Measurements from ENCODE around the gene ZBED4.

The ZBED4 gene

DNA sequence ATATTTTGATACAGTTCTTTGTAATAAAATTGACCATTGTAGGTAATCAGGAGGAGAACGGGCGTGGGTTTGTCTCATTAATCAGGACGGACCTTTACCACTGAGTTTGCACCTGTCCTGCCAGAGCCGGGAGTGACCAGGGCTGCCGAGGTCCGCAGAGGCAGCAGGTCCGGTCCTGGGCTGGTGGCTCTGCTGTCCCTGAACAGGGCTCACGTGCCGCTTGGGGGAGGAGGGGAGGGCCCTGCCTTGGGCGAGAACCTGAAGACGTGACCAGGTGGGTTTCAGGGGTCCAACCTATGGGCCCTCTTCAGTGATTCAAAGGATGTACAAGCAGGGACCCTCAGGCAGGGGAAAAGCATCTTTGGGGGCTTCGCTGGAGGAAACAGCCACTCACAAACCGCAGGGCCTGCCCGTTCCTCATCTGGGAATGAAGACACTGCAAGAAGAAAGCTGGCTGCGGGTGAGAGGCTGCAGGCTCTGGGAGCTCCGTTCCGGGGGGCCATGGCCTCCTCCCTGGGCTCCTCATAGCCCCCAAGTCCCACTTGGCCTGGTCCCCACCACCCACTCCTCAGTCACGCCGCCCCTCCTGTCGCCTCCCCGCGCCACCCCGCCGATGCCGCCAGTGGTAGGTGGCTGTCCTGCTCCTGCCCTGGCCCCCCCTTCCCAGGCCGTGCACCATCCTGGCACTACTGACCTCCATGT is 74.0 kb downstream of the ZBED4 start:
- TF ChIP-seq, protein P1, sequence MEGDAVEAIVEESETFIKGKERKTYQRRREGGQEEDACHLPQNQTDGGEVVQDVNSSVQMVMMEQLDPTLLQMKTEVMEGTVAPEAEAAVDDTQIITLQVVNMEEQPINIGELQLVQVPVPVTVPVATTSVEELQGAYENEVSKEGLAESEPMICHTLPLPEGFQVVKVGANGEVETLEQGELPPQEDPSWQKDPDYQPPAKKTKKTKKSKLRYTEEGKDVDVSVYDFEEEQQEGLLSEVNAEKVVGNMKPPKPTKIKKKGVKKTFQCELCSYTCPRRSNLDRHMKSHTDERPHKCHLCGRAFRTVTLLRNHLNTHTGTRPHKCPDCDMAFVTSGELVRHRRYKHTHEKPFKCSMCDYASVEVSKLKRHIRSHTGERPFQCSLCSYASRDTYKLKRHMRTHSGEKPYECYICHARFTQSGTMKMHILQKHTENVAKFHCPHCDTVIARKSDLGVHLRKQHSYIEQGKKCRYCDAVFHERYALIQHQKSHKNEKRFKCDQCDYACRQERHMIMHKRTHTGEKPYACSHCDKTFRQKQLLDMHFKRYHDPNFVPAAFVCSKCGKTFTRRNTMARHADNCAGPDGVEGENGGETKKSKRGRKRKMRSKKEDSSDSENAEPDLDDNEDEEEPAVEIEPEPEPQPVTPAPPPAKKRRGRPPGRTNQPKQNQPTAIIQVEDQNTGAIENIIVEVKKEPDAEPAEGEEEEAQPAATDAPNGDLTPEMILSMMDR (IDR thresholded peaks at IDR 0.05; ENCODE audit: extremely low read depth, missing control alignments): no peak
- DNase-seq (ENCODE audit: low spot score): no peak

DNA sequence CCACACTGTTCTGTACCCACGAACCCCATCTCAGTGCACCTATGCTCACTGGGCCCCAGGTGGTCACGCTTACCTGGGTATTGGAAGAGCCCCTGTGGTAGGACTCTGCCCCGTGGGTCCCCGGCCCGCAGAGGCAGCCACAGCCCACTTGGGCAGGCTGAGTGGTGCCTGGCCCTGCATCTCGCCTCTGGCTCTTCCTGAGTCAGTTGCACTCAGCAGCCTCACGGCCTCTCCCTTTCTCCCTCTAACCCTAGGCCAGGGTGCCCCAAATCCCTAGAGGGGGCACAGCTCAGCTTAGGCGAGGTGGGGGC is 74.5 kb downstream of the ZBED4 start:
- TF ChIP-seq, protein P1 (IDR thresholded peaks at IDR 0.05; ENCODE audit: extremely low read depth, missing control alignments): no peak
- no peak for DNase-seq (ENCODE audit: low spot score)

DNA sequence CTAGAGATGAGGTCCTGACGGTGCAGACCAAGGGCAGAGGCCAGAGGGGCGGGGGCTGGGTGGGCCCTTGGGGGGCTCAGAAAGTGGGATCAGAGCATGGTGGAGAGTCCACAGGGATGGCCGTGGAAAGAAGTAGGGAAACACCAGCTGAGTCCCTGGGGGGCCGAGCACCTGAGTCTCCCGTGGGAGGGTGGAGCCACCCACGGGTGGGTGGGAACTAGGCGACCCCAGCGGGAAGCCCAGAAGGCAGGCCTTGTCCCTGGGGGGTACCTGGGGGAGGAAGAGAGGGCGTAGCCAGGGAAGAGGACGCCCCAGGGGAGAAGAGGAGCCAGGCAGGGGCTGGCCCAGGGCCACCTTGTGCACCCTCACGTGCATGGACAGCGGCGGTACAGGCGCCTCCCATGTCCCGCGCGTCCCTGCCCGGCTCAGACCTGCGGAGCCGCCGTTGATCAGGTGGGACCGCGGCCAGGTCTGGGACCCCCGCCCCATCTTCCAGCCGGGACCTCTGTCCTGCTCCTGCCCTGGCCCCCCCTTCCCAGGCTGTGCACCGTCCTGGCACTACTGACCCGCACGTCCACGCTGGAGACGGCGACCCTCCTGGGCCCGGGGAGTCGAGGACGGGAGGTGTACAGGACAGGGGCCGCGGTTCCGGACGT is 75.0 kb downstream of the ZBED4 start:
- TF ChIP-seq, protein P1 (IDR thresholded peaks at IDR 0.05; ENCODE audit: extremely low read depth, missing control alignments): no peak
- DNase-seq (ENCODE audit: low spot score): no peak

DNA sequence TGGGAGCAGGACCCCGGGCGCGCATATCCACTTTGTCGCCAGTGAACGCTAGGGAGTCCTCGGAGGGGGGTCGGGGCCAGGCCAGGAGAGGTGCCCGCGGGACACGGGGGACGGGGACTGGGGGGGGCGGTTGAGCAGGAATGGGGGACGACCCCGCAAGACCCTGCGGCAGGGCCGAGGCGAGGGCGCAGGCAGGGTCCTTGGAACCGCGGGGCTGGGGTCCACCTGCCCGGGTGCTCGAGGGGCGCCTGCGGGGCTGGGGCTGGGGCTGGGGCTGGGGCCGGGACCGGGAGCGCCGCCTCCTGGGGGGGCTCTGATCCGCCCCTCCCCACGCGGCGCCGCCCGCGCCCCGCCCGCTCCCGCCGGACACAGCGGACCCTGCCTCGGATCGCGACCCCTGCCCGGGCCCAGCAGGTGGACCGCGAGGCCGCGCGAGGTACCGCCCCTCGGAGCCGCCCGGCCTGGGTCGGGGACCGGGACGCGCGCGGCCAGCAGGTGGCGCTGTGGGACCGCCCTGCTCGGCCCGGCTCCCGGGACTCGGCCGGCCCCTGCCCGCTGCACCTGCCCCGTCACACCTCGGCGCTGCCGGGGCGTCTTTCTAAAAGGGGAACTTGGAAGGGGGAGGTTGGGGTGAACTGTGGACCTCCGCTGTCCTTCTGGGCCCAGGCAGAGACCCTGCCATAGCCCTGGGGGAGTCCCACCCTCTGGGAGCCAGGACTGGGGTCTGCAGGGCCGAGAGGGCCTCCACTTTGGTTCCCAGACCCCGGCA is 75.8 kb downstream of the ZBED4 start:
- TF ChIP-seq, protein P1 (IDR thresholded peaks at IDR 0.05; ENCODE audit: extremely low read depth, missing control alignments): peak; percentile 87
- peak; percentile 92 for DNase-seq (ENCODE audit: low spot score)

DNA sequence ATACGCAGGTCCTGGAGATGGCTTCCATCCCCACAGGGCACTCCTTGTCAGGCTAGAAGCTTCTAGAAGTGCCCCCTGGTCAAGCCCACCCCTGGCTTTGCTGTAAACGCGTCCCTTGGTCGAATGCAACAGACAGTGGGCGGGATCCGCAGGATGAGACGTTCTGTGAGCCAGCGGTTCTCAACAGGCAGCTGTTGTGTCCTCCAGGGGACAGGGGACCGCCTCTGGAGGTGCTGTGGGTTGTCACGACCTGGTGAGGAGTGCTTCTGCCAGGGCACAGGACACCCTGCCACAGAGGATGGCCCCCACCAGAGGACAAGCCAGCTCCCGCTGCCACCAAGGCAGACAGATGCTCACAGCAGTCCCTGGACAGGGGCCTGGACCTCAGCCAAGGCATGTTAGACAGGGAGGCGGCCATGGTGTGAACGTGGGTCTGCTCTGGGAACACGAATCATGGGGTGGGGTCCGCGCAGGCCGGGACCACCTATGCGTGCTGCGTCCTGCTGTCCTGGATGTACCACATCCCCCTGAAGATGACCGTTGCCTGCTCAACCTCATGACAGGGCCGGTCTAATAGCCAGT is 76.4 kb downstream of the ZBED4 start:
- TF ChIP-seq, protein P1 (IDR thresholded peaks at IDR 0.05; ENCODE audit: extremely low read depth, missing control alignments): no peak
- no peak for DNase-seq (ENCODE audit: low spot score)

DNA sequence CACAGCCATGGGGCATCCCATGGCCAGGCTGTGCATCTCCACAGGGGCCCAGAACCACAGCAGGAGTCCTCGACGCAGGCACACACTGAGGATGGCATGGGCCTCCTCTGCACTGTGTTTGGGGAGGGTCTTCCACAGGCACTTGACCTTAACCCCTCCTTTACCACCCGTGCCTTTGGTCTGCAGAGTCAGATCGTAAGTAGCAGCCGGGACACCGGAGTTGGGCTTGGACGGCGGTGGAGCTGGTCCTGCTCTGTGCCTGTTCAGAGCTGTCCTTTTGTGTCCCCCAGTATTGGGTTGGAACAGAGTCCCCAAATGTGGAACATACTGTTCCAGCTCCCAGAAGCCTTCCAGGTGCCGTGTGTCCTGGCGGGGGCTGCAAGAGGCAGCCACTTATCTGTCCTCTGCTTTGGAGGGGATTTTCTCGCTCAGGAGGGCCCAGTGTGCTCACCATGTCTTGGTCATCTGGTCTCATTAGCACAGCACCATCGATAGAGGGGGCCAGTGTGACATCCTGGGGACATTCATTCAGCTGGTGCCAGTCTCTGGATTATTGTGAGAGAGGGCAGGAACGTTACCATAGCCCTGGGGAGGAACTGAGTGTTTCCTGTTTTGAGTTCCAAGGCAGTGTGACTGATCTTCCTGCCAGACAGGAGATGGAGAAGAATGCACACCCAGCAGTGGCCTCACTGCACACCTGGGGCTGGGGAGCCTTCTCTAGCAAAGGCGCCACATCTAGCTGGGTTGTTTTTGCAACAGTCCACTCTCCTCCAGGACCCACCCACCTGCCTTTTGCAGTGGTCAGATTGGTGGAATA is 77.2 kb downstream of the ZBED4 start:
- TF ChIP-seq, protein P1 (IDR thresholded peaks at IDR 0.05; ENCODE audit: extremely low read depth, missing control alignments): peak; percentile 66
- peak; percentile 78 for DNase-seq (ENCODE audit: low spot score)
